OCI-LY7 (cell line): ENCODE data around the gene CCDC92B. TPM values are rescaled to one million over a fixed set of nuclear protein-coding genes. Genes with fewer than 3 reads are reported as not detected.

ENCODE experiments used
- BruUV-seq: library from RNA; stranded (reverse); fragments of 400-500 nt; replicated peaks from 2 replicates; lab custom pipeline; 2021; lab: Mats Ljungman, UMichigan
- CTCF ChIA-PET: fragments of 300-600 bp; sonication (Branson Sonifier 250); formaldehyde crosslinking; loops from one replicate; lab custom pipeline; 2022; ENCODE audit warnings: antibody characterized with exemption; ENCODE audit not compliant: unreplicated experiment; lab: Charles Lee
- POLR2A ChIA-PET: fragments of 300-600 bp; sonication (Branson Sonifier 250); formaldehyde crosslinking; loops from one replicate; lab custom pipeline; 2022; ENCODE audit warnings: antibody characterized with exemption; lab: Charles Lee
- DNase-seq: peaks from one replicate; pipeline ENCODE4 v3.0.0-alpha.2; 2015; ENCODE audit warnings: low spot score
- H2AFZ ChIP-seq: fragments of 200-600 bp; sonication (generic), shearing (Covaris generic); 2 replicates; pipeline ENCODE4 v1.6.1; 2014; ENCODE audit warnings: mild to moderate bottlenecking, antibody characterized with exemption, low read length, moderate library complexity
- H3K27ac ChIP-seq: fragments of 200-600 bp; sonication (generic); 2 replicates; pipeline ENCODE4 v1.5.1; 2014; ENCODE audit warnings: mixed run types, low read depth, mild to moderate bottlenecking, moderate library complexity, low read length, inconsistent platforms; ENCODE audit not compliant: poor library complexity, severe bottlenecking
- H3K36me3 ChIP-seq: fragments of 200-600 bp; sonication (generic); 2 replicates; pipeline ENCODE4 v1.6.1; 2014; ENCODE audit warnings: mild to moderate bottlenecking, antibody characterized with exemption, low read length, moderate library complexity, mixed read lengths; ENCODE audit not compliant: insufficient read depth
- H3K4me1 ChIP-seq: fragments of 200-600 bp; sonication (generic); 2 replicates; pipeline ENCODE4 v1.5.1; 2014; ENCODE audit warnings: mild to moderate bottlenecking, low read length; ENCODE audit not compliant: insufficient read depth, poor library complexity, severe bottlenecking
- H3K4me2 ChIP-seq: fragments of 200-600 bp; sonication (generic); 2 replicates; pipeline ENCODE4 v1.6.1; 2014; ENCODE audit warnings: mild to moderate bottlenecking, low read length
- H3K4me3 ChIP-seq: fragments of 200-600 bp; sonication (generic); 2 replicates; pipeline ENCODE4 v1.5.1; 2014; ENCODE audit warnings: mild to moderate bottlenecking, low read depth, low read length; ENCODE audit not compliant: poor library complexity, severe bottlenecking
- H3K79me2 ChIP-seq: fragments of 200-600 bp; sonication (generic); 2 replicates; pipeline ENCODE4 v1.6.1; 2016; ENCODE audit warnings: low read depth, mild to moderate bottlenecking, low read length, moderate library complexity, mixed read lengths; ENCODE audit not compliant: insufficient read depth
- H3K9me2 ChIP-seq: fragments of 200-600 bp; sonication (generic); 2 replicates; pipeline ENCODE4 v1.6.1; 2016; ENCODE audit warnings: mild to moderate bottlenecking, low read length, mixed read lengths; ENCODE audit not compliant: insufficient read depth
- H3K9me3 ChIP-seq: fragments of 200-600 bp; sonication (generic); 2 replicates; pipeline ENCODE4 v1.6.1; 2014; ENCODE audit warnings: mild to moderate bottlenecking, mixed run types, low read length, mixed read lengths
- H4K20me1 ChIP-seq: fragments of 200-600 bp; sonication (generic); 2 replicates; pipeline ENCODE4 v1.6.1; 2014; ENCODE audit warnings: mild to moderate bottlenecking, antibody characterized with exemption, low read length, moderate library complexity, mixed read lengths; ENCODE audit not compliant: insufficient read depth
- EZH2phosphoT487 ChIP-seq: fragments of 200-600 bp; sonication (generic); IDR thresholded peaks from 2 replicates; pipeline ENCODE4 v1.6.1; 2018; ENCODE audit warnings: low read depth, borderline replicate concordance, mild to moderate bottlenecking, mixed run types, antibody characterized with exemption, low read length, moderate library complexity, mixed read lengths
- intact Hi-C: fragments of 100-400 bp; cut with micrococcal nuclease; formaldehyde crosslinking; loops from one replicate; pipeline ENCODE4 v1.10.0; 2022; ENCODE audit not compliant: unreplicated experiment
- total RNA-seq, 2 experiments: library from RNA; depleted of rRNA in 1 of 2; stranded (reverse); fragments of >200 nt in 1 of 2; shearing (Covaris generic) in 1 of 2; gene quantifications; 2 replicates each; pipeline ENCODE4 v1.2.3, GENCODE V29; 2014 to 2022
- TF ChIP-seq, protein P1 (sequence below): fragments of 200-600 bp; sonication (generic); conservative IDR thresholded peaks from 2 replicates; pipeline ENCODE4 v1.5.1; 2014; ENCODE audit warnings: mild to moderate bottlenecking, antibody characterized with exemption, low read length, moderate library complexity, mixed read lengths

Gene CCDC92B
- total RNA-seq, 2 experiments from 2014 or later: not detected

DNA sequence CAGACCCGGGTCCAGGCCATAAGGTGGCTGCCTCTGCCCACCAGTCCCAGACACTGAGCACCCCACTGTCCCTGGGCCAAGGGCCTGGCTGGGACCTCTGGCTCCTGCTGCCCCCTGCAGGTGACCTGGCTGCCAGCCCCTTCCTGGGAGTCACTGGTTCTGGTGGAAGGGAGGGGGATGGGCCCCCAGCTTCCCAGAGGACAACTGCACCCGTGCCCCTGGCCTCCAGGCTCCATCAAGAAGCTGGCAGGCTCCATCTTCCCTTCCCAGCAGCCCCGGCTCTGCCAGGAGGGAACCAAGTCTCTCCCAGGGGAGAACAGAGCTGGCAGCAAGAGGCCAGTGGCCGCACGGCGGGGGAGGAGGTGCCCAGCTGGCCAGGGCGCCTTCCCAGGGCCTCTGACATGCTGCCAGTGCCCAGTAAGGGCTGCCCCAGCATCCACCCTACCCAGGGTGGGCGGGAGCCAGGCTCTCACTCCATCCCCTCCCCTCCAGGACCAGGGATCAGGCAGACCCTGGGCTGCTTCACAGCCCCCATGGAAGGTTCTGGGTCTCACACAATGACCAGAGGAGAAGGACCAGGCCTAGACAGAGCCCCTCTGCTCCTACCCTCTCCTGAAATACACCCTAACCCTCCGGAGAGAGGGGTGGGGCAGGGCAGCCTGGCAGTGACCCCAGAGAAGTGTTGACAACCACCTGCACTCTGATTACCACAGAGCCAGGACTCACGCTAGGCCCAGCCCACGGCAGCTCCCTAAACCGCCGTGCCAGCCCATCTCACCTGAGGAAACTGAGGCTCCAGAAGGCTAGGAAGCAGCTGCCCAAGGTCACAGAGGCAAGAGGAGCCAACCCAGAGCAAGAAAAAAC, 41.5 kb downstream of the CCDC92B start:
- peak; percentile 34 for DNase-seq
- peaks cover 77% of the 10 kb centered on the region for H3K79me2 ChIP-seq
- CTCF ChIA-PET: no interaction called here
- no peak overlapping the region for H3K27ac ChIP-seq
- no peaks in the 10 kb centered on the region for H3K9me3 ChIP-seq
- no TSS peak for BruUV-seq
- H3K4me1 ChIP-seq: peaks cover 30% of the 10 kb centered on the region
- peaks cover 9% of the 10 kb centered on the region for H4K20me1 ChIP-seq
- peaks cover 61% of the 10 kb centered on the region for H3K36me3 ChIP-seq
- intact Hi-C loops: no loop called here
- no peak overlapping the region for H2AFZ ChIP-seq
- POLR2A ChIA-PET: no interaction called here
- peak overlapping the region; percentile 17 for H3K4me3 ChIP-seq
- H3K4me2 ChIP-seq: peak overlapping the region; percentile 100
- TF ChIP-seq, protein P1, sequence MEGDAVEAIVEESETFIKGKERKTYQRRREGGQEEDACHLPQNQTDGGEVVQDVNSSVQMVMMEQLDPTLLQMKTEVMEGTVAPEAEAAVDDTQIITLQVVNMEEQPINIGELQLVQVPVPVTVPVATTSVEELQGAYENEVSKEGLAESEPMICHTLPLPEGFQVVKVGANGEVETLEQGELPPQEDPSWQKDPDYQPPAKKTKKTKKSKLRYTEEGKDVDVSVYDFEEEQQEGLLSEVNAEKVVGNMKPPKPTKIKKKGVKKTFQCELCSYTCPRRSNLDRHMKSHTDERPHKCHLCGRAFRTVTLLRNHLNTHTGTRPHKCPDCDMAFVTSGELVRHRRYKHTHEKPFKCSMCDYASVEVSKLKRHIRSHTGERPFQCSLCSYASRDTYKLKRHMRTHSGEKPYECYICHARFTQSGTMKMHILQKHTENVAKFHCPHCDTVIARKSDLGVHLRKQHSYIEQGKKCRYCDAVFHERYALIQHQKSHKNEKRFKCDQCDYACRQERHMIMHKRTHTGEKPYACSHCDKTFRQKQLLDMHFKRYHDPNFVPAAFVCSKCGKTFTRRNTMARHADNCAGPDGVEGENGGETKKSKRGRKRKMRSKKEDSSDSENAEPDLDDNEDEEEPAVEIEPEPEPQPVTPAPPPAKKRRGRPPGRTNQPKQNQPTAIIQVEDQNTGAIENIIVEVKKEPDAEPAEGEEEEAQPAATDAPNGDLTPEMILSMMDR: peak; percentile 67
- no peak for TF ChIP-seq EZH2phosphoT487
- H3K9me2 ChIP-seq: no peaks in the 10 kb centered on the region

DNA sequence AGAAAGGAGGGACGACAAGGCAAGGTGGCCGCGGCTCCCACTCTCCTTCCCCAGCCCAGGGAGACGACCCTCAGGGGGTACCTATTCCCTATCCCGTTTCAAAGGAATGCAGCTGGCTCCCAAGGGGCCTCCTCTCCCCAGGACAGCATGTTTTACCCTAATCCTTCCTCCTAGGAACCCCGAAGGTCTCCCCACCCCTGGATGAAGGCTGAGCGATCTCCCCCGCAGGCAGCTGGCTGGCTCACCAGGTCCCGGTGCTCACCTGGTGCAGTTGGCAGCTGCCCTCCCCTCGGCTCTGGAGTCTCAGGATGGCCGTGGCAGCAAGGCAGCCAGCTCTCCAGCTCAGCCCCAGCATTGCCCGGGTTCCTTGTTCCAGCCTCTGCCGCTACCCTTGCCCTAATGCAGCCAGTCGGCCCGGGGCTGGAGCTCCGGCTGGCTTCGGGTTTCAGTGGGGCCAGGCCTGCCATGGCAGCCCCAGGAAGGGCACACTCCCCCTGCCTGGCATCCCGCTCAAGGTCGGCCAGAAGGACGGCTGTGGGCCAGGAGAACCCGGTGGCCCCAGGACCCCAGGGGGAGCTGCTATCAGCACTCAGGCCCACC, 42.4 kb downstream of the CCDC92B start:
- Histone ChIP-seq H3K4me3 (no peak overlapping the region), H3K27ac (no peak overlapping the region), H3K9me2 (no peaks in the 10 kb centered on the region), H3K4me1 (peaks cover 24% of the 10 kb centered on the region), H3K36me3 (peaks cover 70% of the 10 kb centered on the region), H3K79me2 (peaks cover 68% of the 10 kb centered on the region), H3K4me2 (no peak overlapping the region), H4K20me1 (peaks cover 9% of the 10 kb centered on the region), H3K9me3 (no peaks in the 10 kb centered on the region), H2AFZ (no peak overlapping the region)
- POLR2A ChIA-PET: interaction anchor here (0.5 kb wide), 1 partner anchor 61 kb away, joined by 6 read pairs; no protein-coding TSS in a partner anchor
- CTCF ChIA-PET: no interaction called here
- DNase-seq: no peak
- intact Hi-C loops: no loop called here
- no TSS peak for BruUV-seq
- TF ChIP-seq, protein P1: no peak
- TF ChIP-seq EZH2phosphoT487: no peak
